ENCODE data around the gene TDRD3.

The TDRD3 gene

GRCh38 chr13:60575142-60575541 lies 178.1 kb downstream of the TDRD3 start:
- DNase-seq (ENCODE audit: low read depth in 2 of 2) = no peak

- no peak for DNase-seq (ENCODE audit: low read depth in 2 of 2)
Measured at GRCh38 chr13:60577761-60578160, 180.7 kb downstream of the TDRD3 start.

- peak; percentile 37 to 44 for DNase-seq (ENCODE audit: low read depth in 2 of 2)
Measured at GRCh38 chr13:60583196-60583888, 186.3 kb downstream of the TDRD3 start.

GRCh38 chr13:60583911-60584753 lies 187.1 kb downstream of the TDRD3 start:
- DNase-seq (ENCODE audit: low read depth in 2 of 2) = peak; percentile 30 to 32

GRCh38 chr13:60584976-60585375 lies 188.0 kb downstream of the TDRD3 start:
- no peak for DNase-seq (ENCODE audit: low read depth in 2 of 2)

GRCh38 chr13:60590800-60591747 lies 194.1 kb downstream of the TDRD3 start:
- peak; percentile 87 to 90 for DNase-seq (ENCODE audit: low read depth in 2 of 2)

- DNase-seq (ENCODE audit: low read depth in 2 of 2) = no peak
Measured at GRCh38 chr13:60603049-60603448, 206.0 kb downstream of the TDRD3 start.

- DNase-seq (ENCODE audit: low read depth in 2 of 2) = no peak
Measured at GRCh38 chr13:60604058-60604457, 207.0 kb downstream of the TDRD3 start.

GRCh38 chr13:60608954-60609353 lies 211.9 kb downstream of the TDRD3 start:
- DNase-seq (ENCODE audit: low read depth in 2 of 2) = no peak

GRCh38 chr13:60611523-60611922 lies 214.5 kb downstream of the TDRD3 start:
- DNase-seq (ENCODE audit: low read depth in 2 of 2) = no peak

- no peak for DNase-seq (ENCODE audit: low read depth in 2 of 2)
Measured at GRCh38 chr13:60612593-60612992, 215.6 kb downstream of the TDRD3 start.

- DNase-seq (ENCODE audit: low read depth in 2 of 2) = no peak
Measured at GRCh38 chr13:60613080-60613479, 216.1 kb downstream of the TDRD3 start.

- no peak for DNase-seq (ENCODE audit: low read depth in 2 of 2)
Measured at GRCh38 chr13:60617991-60618733, 221.1 kb downstream of the TDRD3 start.

- DNase-seq (ENCODE audit: low read depth in 2 of 2) = no peak
Measured at GRCh38 chr13:60619461-60619860, 222.4 kb downstream of the TDRD3 start.

GRCh38 chr13:60620611-60621395 lies 223.8 kb downstream of the TDRD3 start:
- no peak for DNase-seq (ENCODE audit: low read depth in 2 of 2)

GRCh38 chr13:60623151-60623550 lies 226.1 kb downstream of the TDRD3 start:
- no peak for DNase-seq (ENCODE audit: low read depth in 2 of 2)

Data from fibroblast of skin of left biceps (primary cell).